GM12875 (cell line): Measurements from ENCODE around the gene TAGLN2.
"Not testable (repeated sequence)": the region's sequence is repeated elsewhere in the genome, so short reads cannot be mapped to it uniquely, and the experiment has no call there.

ENCODE experiments used
- H3K4me3 ChIP-seq: one replicate; pipeline ENCODE4 v1.5.1; 2011; ENCODE audit warnings: low read depth, low read length, control low read depth
- CTCF ChIP-seq: IDR thresholded peaks from 2 replicates; pipeline ENCODE4 v1.5.1; 2011; ENCODE audit warnings: low read depth, mild to moderate bottlenecking, control low read depth, inconsistent platforms, low read length, moderate library complexity, borderline replicate concordance; ENCODE audit not compliant: insufficient read depth

The TAGLN2 gene

GRCh38 chr1:159902541-159902940 is 22.8 kb downstream of the TAGLN2 start:
- H3K4me3 ChIP-seq = no peak overlapping the region
- no peak for TF ChIP-seq CTCF

GRCh38 chr1:159900755-159901360 is 24.4 kb downstream of the TAGLN2 start:
- no peak for TF ChIP-seq CTCF

DNA sequence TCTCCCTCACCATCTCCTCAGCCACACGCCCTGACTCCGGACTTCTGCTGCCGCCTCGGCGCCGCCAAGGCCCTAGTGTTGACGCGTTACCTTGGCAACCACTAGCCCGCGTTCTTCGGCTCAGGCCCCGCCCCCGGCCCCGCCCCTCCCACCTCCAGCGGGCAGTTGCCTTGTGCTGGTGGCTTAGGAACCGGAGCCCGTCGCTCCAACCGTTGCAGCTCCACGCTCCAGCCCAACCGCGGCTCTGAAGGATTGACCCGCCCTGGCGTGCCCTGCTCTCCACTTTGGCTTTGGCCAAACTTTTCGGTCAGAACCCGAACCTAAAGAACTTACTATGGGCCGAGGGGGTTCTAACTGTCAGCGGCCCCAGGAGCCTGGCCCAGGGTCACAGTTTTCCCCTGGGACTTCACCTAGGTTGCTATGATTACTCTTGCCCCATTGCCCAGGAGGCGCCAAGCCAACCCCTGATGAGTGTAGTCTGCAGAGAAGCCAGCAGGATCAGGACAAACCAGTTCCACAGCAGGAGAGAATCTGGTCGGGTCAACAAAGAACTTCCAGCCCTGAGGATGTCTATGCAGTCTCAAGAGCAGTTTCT is 25.1 kb downstream of the TAGLN2 start, which contains the start of gene CFAP45:
TSS of gene CFAP45 (minus strand) at position 80 of the 595 bp plus-strand sequence. CDS start at position 13, 67 bp downstream.
- H3K4me3 ChIP-seq = no peak within 1 kb of the TSS
- TF ChIP-seq CTCF = no peak

More at GRCh38 chr1:159900755-159901360, 24.4 kb downstream of the TAGLN2 start:
- H3K4me3 ChIP-seq = no peak overlapping the region

DNA sequence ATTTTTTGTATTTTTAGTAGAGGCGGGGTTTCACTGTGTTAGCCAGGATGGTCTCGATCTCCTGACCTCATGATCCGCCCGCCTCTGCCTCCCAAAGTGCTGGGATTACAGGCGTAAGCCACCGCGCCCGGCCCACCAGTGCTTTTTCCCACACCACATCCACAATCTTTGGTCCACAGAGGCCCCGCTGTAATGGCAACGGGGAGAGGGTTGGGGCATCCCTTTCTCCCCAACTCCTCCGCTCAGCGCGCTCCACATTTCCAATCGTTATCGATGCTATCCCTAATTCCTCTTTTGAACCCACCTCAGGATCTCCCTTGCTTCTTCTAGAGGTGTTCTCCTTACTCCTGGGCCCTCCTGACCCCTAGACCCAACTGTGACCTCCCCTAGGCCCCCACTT is 25.7 kb downstream of the TAGLN2 start:
- H3K4me3 ChIP-seq = not testable (repeated sequence)

GRCh38 chr1:159898527-159898926 is 26.8 kb downstream of the TAGLN2 start:
- H3K4me3 ChIP-seq = no peak overlapping the region
- no peak for TF ChIP-seq CTCF

DNA sequence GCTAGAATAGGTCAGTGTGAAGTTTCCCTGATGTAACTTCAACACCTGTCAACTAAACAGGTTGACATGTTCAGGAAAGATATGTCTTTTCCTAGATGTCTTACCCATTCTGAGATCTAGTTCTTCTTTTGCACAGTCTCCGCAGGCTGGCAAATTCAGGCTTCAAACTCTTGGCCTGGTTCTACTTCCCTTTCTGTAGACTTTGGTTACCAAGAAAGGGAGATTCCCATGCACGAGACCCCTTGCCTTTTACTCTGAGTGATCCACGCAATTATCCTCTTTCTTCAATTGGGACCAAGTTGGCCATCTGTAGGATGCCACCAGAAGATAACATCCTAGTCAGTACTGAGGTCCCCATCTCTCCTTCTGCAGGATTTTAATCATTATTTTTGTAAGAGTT is 27.3 kb downstream of the TAGLN2 start:
- TF ChIP-seq CTCF = no peak
- no peak overlapping the region for H3K4me3 ChIP-seq

DNA sequence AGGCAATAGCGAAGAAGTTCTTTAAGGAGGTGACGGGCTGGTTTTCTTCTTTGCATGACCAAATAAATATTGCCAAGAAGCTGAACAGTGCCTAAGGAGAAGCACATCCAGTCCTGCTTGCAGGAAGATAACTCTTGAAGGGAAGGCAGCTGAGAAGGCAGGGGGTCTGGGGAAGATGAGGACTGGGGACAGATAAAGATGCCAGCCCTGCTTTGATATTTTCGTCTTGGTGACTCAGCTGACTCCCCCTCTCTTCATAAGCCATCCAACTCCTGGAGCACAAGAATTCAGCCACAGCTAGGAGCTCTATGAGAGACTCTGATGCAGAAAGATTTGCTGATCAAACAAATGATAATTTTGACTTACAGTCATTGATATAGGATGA is 28.8 kb downstream of the TAGLN2 start:
- TF ChIP-seq CTCF = no peak
- no peak overlapping the region for H3K4me3 ChIP-seq
